Natural killer cell (primary cell): ENCODE results near the gene PEX26. TPM values are rescaled to one million over a fixed set of nuclear protein-coding genes. Genes with fewer than 3 reads are reported as not detected.

Experiments
- ATAC-seq, 3 donors: fragments of 150-1000 bp in 2 of 3; fragments of 200-7000 bp in 1 of 3; cut with Tn5 transposase; 1 replicate in 1 of 3; 2 replicates in 2 of 3; pipeline ENCODE4 v1.10.0; 2021; ENCODE audit warnings: mild to moderate bottlenecking in 2 of 3, moderate library complexity in 2 of 3
- DNase-seq, 2 donors: peaks; one replicate each; pipeline versions ENCODE4 v3.0.0 to v3.0.0-alpha.2; 2013 to 2021; ENCODE audit warnings: mixed read lengths in 1 of 2
- H3K27ac ChIP-seq: one replicate; pipeline ENCODE4 v1.5.1; 2013; ENCODE audit warnings: mild to moderate bottlenecking, low read length
- H3K27me3 ChIP-seq: one replicate; pipeline ENCODE4 v1.6.1; 2013; ENCODE audit warnings: low read length; ENCODE audit not compliant: control insufficient read depth, insufficient read depth
- H3K36me3 ChIP-seq: one replicate; pipeline ENCODE4 v1.6.1; 2013; ENCODE audit warnings: low read length; ENCODE audit not compliant: control insufficient read depth, insufficient read depth
- H3K4me1 ChIP-seq: one replicate; pipeline ENCODE4 v1.6.1; 2013; ENCODE audit warnings: low read length; ENCODE audit not compliant: control insufficient read depth, insufficient read depth
- H3K4me3 ChIP-seq: one replicate; pipeline ENCODE4 v1.5.1; 2013; ENCODE audit warnings: low read length
- H3K9me3 ChIP-seq: one replicate; pipeline ENCODE4 v1.6.1; 2013; ENCODE audit warnings: low read length; ENCODE audit not compliant: control insufficient read depth, insufficient read depth
- H3K27ac Mint-ChIP-seq, 2 donors: one replicate each; pipeline ENCODE4 v1.8.0; 2022; ENCODE audit warnings: mild to moderate bottlenecking in 2 of 2, mixed read lengths in 2 of 2, moderate library complexity in 1 of 2
- H3K27me3 Mint-ChIP-seq, 2 donors: one replicate each; pipeline ENCODE4 v1.8.0; 2022; ENCODE audit warnings: low read depth in 2 of 2, mixed read lengths in 2 of 2
- H3K36me3 Mint-ChIP-seq: one replicate; pipeline ENCODE4 v1.8.0; 2022; ENCODE audit warnings: mixed read lengths
- H3K4me1 Mint-ChIP-seq, 2 donors: one replicate each; pipeline ENCODE4 v1.8.0; 2022; ENCODE audit warnings: mixed read lengths in 2 of 2
- H3K4me3 Mint-ChIP-seq: one replicate; pipeline ENCODE4 v1.8.0; 2022; ENCODE audit warnings: mild to moderate bottlenecking, moderate library complexity, mixed read lengths
- H3K9me3 Mint-ChIP-seq, 2 donors: one replicate each; pipeline ENCODE4 v1.8.0; 2022; ENCODE audit warnings: mixed read lengths in 2 of 2
- WGBS: methylation state at CpG from one replicate; pipeline ENCODE4 v1.1.7; 2013; ENCODE audit warnings: missing lambda C conversion rate; ENCODE audit not compliant: insufficient coverage; 5-methylcytosine and 5-hydroxymethylcytosine counted together
- intact Hi-C: fragments of 100-400 bp; cut with micrococcal nuclease; formaldehyde crosslinking; loops from one replicate; pipeline ENCODE4 v1.14.2; 2022
- total RNA-seq, 4 donors: library from RNA; stranded (reverse); fragments of 120-200 nt in 1 of 4; gene quantifications; one replicate each; pipeline versions ENCODE4 v1.2.3 to v1.2.4, GENCODE V29; 2013 to 2022
- TF ChIP-seq, protein P1 (sequence below): fragments of 200-600 bp; IDR thresholded peaks from one replicate; pipeline ENCODE4 v1.8.0; 2022; ENCODE audit warnings: antibody characterized with exemption

The PEX26 gene
- total RNA-seq, 3 donors from 2014 or later (not counting 1 experiment from before 2014, with no cell fraction given) = 27.6 to 37.4 (median 31.2) TPM

DNA sequence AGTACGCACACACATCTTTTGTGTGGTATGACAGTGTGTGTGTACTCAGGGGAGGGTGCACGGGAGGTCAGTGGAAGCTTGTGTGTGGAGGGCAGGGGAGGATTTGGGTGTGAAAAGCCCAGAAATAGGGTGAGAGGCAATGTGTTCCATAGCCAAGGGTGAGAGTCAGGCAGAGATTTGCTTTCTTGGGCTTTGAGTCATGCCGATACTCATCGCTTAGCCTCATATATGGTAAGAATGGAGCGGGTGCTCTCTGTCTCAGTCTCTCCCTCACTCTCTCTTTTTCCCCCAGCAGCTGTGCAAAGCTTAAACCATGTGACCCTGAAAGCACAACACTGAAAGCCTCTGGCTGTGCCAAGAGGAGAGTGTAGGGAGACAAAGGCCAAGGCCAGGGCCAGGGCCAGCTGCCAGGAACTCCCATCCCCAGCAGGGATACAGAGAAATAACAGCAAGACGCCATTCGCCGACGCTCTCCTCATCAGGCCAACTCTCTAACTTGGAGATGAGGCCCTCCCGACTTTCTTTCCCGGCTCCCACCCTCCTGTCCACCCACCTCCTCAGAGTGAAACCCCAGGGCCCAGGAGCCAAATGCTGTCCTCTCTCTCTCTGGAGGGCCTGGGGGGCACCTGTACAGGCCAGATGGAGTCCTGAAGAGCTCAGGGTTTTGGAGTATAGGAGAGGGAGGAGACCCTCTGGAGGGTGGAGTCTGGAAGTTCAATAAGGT is 33.1 kb upstream of the PEX26 start:
- no peaks in the 10 kb centered on the region for H3K36me3 Mint-ChIP-seq
- H3K27me3 ChIP-seq = no peaks in the 10 kb centered on the region
- H3K36me3 ChIP-seq = no peaks in the 10 kb centered on the region
- TF ChIP-seq, protein P1, sequence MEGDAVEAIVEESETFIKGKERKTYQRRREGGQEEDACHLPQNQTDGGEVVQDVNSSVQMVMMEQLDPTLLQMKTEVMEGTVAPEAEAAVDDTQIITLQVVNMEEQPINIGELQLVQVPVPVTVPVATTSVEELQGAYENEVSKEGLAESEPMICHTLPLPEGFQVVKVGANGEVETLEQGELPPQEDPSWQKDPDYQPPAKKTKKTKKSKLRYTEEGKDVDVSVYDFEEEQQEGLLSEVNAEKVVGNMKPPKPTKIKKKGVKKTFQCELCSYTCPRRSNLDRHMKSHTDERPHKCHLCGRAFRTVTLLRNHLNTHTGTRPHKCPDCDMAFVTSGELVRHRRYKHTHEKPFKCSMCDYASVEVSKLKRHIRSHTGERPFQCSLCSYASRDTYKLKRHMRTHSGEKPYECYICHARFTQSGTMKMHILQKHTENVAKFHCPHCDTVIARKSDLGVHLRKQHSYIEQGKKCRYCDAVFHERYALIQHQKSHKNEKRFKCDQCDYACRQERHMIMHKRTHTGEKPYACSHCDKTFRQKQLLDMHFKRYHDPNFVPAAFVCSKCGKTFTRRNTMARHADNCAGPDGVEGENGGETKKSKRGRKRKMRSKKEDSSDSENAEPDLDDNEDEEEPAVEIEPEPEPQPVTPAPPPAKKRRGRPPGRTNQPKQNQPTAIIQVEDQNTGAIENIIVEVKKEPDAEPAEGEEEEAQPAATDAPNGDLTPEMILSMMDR = no peak
- H3K4me3 ChIP-seq = no peak overlapping the region
- no peaks in the 10 kb centered on the region for H3K9me3 Mint-ChIP-seq
- intact Hi-C loops = no loop called here
- WGBS = 85% methylated on average over 10 of the region's 11 CpGs
- no peak overlapping the region for H3K27ac Mint-ChIP-seq
- H3K27ac ChIP-seq = no peak overlapping the region
- no peaks in the 10 kb centered on the region for H3K4me1 Mint-ChIP-seq
- no peak overlapping the region for H3K4me3 Mint-ChIP-seq
- ATAC-seq = peak in 1 of 3 donors; percentile 17
- H3K9me3 ChIP-seq = no peaks in the 10 kb centered on the region
- no peaks in the 10 kb centered on the region for H3K27me3 Mint-ChIP-seq
- H3K4me1 ChIP-seq = no peaks in the 10 kb centered on the region
- DNase-seq = no peak

DNA sequence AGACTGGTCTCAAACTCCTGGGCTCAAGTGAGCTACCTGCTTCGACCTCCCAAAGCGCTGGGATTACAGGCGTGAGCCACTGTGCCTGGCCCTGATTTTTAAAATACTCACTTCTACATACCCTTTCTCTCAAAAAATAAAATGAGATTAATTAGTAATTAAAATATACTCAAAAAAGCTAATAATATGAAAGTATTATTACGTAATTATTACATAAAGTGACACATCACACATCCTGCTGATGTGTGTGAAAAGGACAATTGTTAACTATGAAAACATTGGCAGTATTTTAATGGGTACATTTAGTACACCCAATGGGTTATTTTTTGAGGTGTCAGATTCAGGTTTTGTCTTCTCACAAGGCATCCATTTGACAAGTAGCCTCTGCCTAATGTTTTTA is 32.0 kb upstream of the PEX26 start:
- H3K27me3 ChIP-seq = no peaks in the 10 kb centered on the region
- WGBS = 97% methylated on average over 3 of the region's 4 CpGs
- no peaks in the 10 kb centered on the region for H3K36me3 Mint-ChIP-seq
- H3K4me1 Mint-ChIP-seq = no peaks in the 10 kb centered on the region
- no peak overlapping the region for H3K27ac ChIP-seq
- ATAC-seq (no peak), DNase-seq (no peak)
- TF ChIP-seq, protein P1 = no peak
- no peaks in the 10 kb centered on the region for H3K27me3 Mint-ChIP-seq
- H3K4me3 ChIP-seq = no peak overlapping the region
- H3K36me3 ChIP-seq = no peaks in the 10 kb centered on the region
- no peaks in the 10 kb centered on the region for H3K9me3 Mint-ChIP-seq
- no peaks in the 10 kb centered on the region for H3K9me3 ChIP-seq
- no peak overlapping the region for H3K4me3 Mint-ChIP-seq
- H3K27ac Mint-ChIP-seq = no peak overlapping the region
- intact Hi-C loops = no loop called here
- no peaks in the 10 kb centered on the region for H3K4me1 ChIP-seq

DNA sequence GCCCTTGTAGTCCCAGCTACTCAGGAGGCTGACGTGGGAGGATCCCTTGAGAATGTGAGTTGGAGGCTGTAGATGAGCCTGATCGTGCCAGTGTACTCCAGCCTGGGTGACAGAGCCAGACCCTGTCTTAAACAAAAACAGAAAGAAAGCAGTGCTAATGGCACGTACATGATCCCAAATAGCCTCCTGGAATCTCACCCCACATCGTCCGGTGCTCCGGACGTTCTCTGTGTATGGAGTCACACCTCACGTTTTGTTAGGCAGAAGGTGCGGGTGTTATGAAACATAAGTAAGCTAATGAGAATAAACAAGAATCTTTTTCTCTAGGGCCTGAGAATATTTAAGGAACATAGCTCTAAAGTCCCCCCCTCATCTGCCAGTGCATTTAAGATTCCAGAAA is 29.7 kb upstream of the PEX26 start:
- Histone ChIP-seq H3K4me3 (no peak overlapping the region), H3K36me3 (no peaks in the 10 kb centered on the region), H3K27ac (no peak overlapping the region), H3K27me3 (no peaks in the 10 kb centered on the region), H3K9me3 (no peaks in the 10 kb centered on the region), H3K4me1 (no peaks in the 10 kb centered on the region)
- intact Hi-C loops = no loop called here
- Mint-ChIP-seq H3K36me3 (no peaks in the 10 kb centered on the region), H3K9me3 (no peaks in the 10 kb centered on the region), H3K4me3 (no peak overlapping the region), H3K4me1 (no peaks in the 10 kb centered on the region), H3K27ac (no peak overlapping the region), H3K27me3 (no peaks in the 10 kb centered on the region)
- WGBS = 89% methylated on average over 9 of the region's 9 CpGs
- DNase-seq (no peak), ATAC-seq (no peak)
- TF ChIP-seq, protein P1 = no peak

DNA sequence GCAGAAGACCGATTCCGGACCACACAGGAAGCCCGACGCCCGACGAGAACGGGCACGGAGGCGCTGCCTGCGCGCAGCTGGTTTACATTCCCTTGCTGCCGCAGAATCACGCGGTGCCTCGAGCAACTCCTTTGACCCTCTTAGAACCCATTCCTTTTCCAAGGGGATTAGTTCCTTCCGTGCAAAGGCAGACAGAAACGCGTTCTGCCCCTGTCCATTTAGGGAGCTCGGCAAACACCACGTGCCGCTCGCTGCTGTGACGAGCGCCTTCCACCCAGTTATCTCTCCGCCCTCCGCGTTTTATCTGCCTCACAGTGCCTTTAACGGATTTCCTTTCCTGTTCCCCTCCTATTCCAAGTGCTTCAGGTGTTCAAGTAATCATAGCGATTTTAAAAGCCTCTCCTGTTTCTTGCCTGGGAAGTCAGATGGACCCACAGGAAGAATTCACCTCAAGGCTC is 29.3 kb upstream of the PEX26 start:
- 65% methylated on average over 28 of the region's 29 CpGs for WGBS
- H3K27ac ChIP-seq = no peak overlapping the region

More for the DNA sequence above, 29.3 kb upstream of the PEX26 start:
- Histone ChIP-seq H3K4me3 (no peak overlapping the region), H3K36me3 (no peaks in the 10 kb centered on the region), H3K9me3 (no peaks in the 10 kb centered on the region), H3K4me1 (no peaks in the 10 kb centered on the region), H3K27me3 (no peaks in the 10 kb centered on the region)
- no peaks in the 10 kb centered on the region for H3K36me3 Mint-ChIP-seq
- no peaks in the 10 kb centered on the region for H3K4me1 Mint-ChIP-seq
- intact Hi-C loops = no loop called here
- no peak for ATAC-seq
- no peak for DNase-seq
- TF ChIP-seq, protein P1 = no peak
- no peak overlapping the region for H3K27ac Mint-ChIP-seq
- no peak overlapping the region for H3K4me3 Mint-ChIP-seq
- no peaks in the 10 kb centered on the region for H3K27me3 Mint-ChIP-seq
- no peaks in the 10 kb centered on the region for H3K9me3 Mint-ChIP-seq
